Fibroblast of lung (primary cell): ENCODE results near the gene PRDM16. TPM values are rescaled to one million over a fixed set of nuclear protein-coding genes. Genes with fewer than 3 reads are reported as not detected.

Source experiments
- DNase-seq, 2 donors: peaks; one replicate each; pipeline versions ENCODE4 v3.0.0 to v3.0.0-alpha.2; 2010; ENCODE audit warnings: low read depth in 2 of 2
- H2AFZ ChIP-seq: 2 replicates; pipeline ENCODE4 v1.5.1; 2012; ENCODE audit warnings: low read length, control low read depth, inconsistent platforms
- H3K27ac ChIP-seq: 2 replicates; pipeline ENCODE4 v1.5.1; 2011; ENCODE audit warnings: low read length, control low read depth; ENCODE audit not compliant: insufficient read depth
- H3K27me3 ChIP-seq: 2 replicates; pipeline ENCODE4 v1.5.1; 2011; ENCODE audit warnings: mild to moderate bottlenecking, low read length; ENCODE audit not compliant: control insufficient read depth, insufficient read depth
- H3K36me3 ChIP-seq: 2 replicates; pipeline ENCODE4 v1.5.1; 2011; ENCODE audit warnings: low read length; ENCODE audit not compliant: control insufficient read depth, insufficient read depth
- H3K4me1 ChIP-seq: 2 replicates; pipeline ENCODE4 v1.5.1; 2011; ENCODE audit warnings: low read length; ENCODE audit not compliant: control insufficient read depth, insufficient read depth; ENCODE audit errors: extremely low read depth
- H3K4me2 ChIP-seq: 2 replicates; pipeline ENCODE4 v1.5.1; 2011; ENCODE audit warnings: low read length, control low read depth; ENCODE audit not compliant: insufficient read depth; ENCODE audit errors: extremely low read depth
- H3K4me3 ChIP-seq, 4 experiments: fragments of 200-600 bp in 1 of 4; sonication (generic) in 1 of 4; replicated peaks in 1 of 4; 2 replicates each; pipeline ENCODE4 v1.5.1; 2011 to 2016; ENCODE audit warnings: low read length in 4 of 4, low read depth in 3 of 4, mild to moderate bottlenecking in 3 of 4, control low read depth in 2 of 4, inconsistent platforms in 1 of 4, mixed read lengths in 1 of 4; ENCODE audit not compliant: insufficient read depth in 1 of 4; ENCODE audit errors: control extremely low read depth in 1 of 4
- H3K79me2 ChIP-seq: 2 replicates; pipeline ENCODE4 v1.5.1; 2012; ENCODE audit warnings: mild to moderate bottlenecking, low read length, inconsistent platforms; ENCODE audit not compliant: control insufficient read depth, insufficient read depth
- H3K9ac ChIP-seq: 2 replicates; pipeline ENCODE4 v1.5.1; 2011; ENCODE audit warnings: mild to moderate bottlenecking, low read length, control low read depth; ENCODE audit not compliant: insufficient read depth
- H3K9me3 ChIP-seq: 2 replicates; pipeline ENCODE4 v1.5.1; 2012; ENCODE audit warnings: low read depth, low read length; ENCODE audit not compliant: control insufficient read depth, insufficient read depth
- H4K20me1 ChIP-seq: 2 replicates; pipeline ENCODE4 v1.5.1; 2011; ENCODE audit warnings: low read length; ENCODE audit not compliant: control insufficient read depth, insufficient read depth; ENCODE audit errors: extremely low read depth
- EZH2 ChIP-seq: IDR thresholded peaks from 2 replicates; pipeline ENCODE4 v1.5.1; 2012; ENCODE audit warnings: low read length, control low read depth, mild to moderate bottlenecking; ENCODE audit errors: missing control alignments
- polyA plus RNA-seq, 2 donors: library from polyadenylated mRNA; depleted of rRNA in 1 of 2; stranded (reverse) in 1 of 2; unstranded in 1 of 2; fragments of >200 nt; gene quantifications; 2 replicates each; pipeline ENCODE4 v1.2.1, GENCODE V29; 2011 to 2012; ENCODE audit warnings: missing spikeins in 1 of 2
- total RNA-seq: library from RNA; depleted of rRNA; stranded (reverse); fragments of >200 nt; gene quantifications from 2 replicates; pipeline ENCODE4 v1.2.1, GENCODE V29; 2014
- TF ChIP-seq, protein P1 (sequence below), 2 donors: IDR thresholded peaks in 1 of 2; conservative IDR thresholded peaks in 1 of 2; 1 replicate in 1 of 2; 2 replicates in 1 of 2; pipeline ENCODE4 v1.5.1; 2011 to 2012; ENCODE audit warnings: low read length in 2 of 2, control low read depth in 1 of 2, inconsistent platforms in 1 of 2, low read depth in 1 of 2, mild to moderate bottlenecking in 1 of 2

Gene PRDM16
- total and polyA plus RNA-seq, 2 donors (not counting 1 experiment from before 2014, with no cell fraction given): 0.30 to 1.8 TPM

DNA sequence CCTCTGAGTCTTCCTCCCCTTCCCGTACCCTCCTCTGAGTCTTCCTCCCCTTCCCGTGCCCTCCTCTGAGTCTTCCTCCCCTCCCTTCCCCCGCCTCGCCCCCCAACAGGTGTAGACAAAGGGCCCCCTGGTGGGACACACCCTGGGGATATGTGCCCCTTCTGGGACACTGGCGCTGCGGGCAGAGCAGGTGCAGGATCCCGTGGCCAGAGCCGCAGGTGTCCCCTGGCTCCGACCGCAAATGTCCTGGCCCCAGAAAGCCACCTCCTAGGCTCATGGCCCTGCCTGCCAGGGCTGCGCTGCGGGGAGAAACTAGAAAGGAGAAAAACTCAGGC, 334.0 kb downstream of the PRDM16 start:
- Histone ChIP-seq H3K36me3 (no peaks in the 10 kb centered on the region), H4K20me1 (no peaks in the 10 kb centered on the region), H3K4me1 (no peaks in the 10 kb centered on the region), H3K9me3 (no peaks in the 10 kb centered on the region), H2AFZ (no peak overlapping the region), H3K9ac (no peak overlapping the region), H3K4me3 (no peak overlapping the region), H3K27me3 (no peaks in the 10 kb centered on the region), H3K4me2 (no peak overlapping the region), H3K27ac (no peak overlapping the region), H3K79me2 (no peaks in the 10 kb centered on the region)
- TF ChIP-seq, protein P1, sequence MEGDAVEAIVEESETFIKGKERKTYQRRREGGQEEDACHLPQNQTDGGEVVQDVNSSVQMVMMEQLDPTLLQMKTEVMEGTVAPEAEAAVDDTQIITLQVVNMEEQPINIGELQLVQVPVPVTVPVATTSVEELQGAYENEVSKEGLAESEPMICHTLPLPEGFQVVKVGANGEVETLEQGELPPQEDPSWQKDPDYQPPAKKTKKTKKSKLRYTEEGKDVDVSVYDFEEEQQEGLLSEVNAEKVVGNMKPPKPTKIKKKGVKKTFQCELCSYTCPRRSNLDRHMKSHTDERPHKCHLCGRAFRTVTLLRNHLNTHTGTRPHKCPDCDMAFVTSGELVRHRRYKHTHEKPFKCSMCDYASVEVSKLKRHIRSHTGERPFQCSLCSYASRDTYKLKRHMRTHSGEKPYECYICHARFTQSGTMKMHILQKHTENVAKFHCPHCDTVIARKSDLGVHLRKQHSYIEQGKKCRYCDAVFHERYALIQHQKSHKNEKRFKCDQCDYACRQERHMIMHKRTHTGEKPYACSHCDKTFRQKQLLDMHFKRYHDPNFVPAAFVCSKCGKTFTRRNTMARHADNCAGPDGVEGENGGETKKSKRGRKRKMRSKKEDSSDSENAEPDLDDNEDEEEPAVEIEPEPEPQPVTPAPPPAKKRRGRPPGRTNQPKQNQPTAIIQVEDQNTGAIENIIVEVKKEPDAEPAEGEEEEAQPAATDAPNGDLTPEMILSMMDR (conservative IDR thresholded peaks at IDR 0.05 in 1 of 2, IDR thresholded peaks at IDR 0.05 in 1 of 2; ENCODE audit: low read depth in 1 of 2, low read length in 2 of 2): no peak
- no peak for TF ChIP-seq EZH2
- no peak for DNase-seq

DNA sequence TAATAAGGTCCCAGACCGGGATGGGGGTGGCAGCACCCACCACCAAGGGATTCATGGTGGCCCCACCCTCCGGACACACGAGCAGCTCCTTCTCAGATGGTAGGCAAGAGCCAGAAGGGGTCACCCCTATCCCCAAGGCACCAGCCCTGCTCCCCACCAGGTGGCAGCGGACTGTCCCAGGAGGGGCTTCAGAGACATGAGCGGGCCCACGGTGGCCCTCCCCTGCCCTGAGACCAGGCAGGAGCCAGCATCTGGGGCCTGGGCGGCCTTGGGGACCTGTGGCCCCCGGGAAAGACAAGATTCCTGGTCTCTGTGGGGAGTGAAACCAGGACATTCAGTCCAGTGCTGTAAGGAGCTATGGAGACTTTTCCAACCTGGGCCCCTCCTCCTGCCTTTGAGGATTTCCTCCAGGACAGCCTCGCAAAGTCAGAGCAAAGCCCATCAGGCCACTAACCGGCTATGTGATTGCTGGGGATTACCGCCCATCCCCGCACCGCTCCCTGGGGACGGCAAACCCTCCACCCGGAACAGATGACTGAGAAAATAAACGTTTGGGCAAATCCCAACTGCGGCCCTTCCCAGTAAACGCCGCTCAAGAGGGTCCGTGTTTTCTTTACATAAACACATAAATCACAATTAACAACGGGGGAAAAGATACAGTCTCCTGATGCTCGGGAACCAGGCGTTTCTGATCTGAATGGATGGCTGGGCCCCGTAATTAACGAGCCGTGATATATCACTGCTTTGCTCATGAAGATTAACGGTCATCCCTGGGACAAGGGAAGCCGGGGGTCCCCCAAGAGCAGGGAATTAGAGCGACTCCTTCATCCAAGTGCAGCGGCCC, 334.6 kb downstream of the PRDM16 start:
- no peak for DNase-seq
- no peak overlapping the region for H3K4me2 ChIP-seq
- no peaks in the 10 kb centered on the region for H3K79me2 ChIP-seq
- no peak overlapping the region for H2AFZ ChIP-seq
- H3K36me3 ChIP-seq: no peaks in the 10 kb centered on the region
- TF ChIP-seq, protein P1 (conservative IDR thresholded peaks at IDR 0.05 in 1 of 2, IDR thresholded peaks at IDR 0.05 in 1 of 2; ENCODE audit: low read depth in 1 of 2, low read length in 2 of 2): no peak
- TF ChIP-seq EZH2: no peak
- H3K4me3 ChIP-seq: no peak overlapping the region
- no peaks in the 10 kb centered on the region for H3K4me1 ChIP-seq
- no peaks in the 10 kb centered on the region for H4K20me1 ChIP-seq
- no peak overlapping the region for H3K9ac ChIP-seq
- H3K27ac ChIP-seq: no peak overlapping the region
- H3K9me3 ChIP-seq: no peaks in the 10 kb centered on the region
- no peaks in the 10 kb centered on the region for H3K27me3 ChIP-seq

DNA sequence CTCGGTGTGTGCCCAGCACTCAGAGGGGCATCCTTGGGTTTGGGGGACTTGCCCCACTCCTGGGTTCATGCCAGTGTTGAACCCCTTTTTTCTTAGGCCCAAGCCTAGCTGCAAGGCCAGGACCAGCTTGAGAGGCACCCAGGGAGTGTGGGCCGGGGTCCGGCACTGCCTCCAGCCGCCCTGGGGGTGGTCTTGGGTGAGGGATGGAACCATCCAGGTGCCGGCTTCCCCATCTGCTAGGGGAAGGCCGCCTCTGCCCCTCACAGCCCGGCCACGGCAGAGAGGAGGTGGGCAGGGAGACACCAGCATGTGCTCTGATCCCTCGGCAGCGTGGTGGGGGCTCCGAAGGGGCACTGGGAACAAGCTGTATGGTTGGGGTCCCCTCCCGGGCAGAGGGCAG, 335.3 kb downstream of the PRDM16 start:
- Histone ChIP-seq H4K20me1 (no peaks in the 10 kb centered on the region), H3K36me3 (no peaks in the 10 kb centered on the region), H3K27me3 (no peaks in the 10 kb centered on the region), H3K4me1 (no peaks in the 10 kb centered on the region), H3K4me3 (no peak overlapping the region), H2AFZ (no peak overlapping the region), H3K9ac (no peak overlapping the region), H3K4me2 (no peak overlapping the region), H3K79me2 (no peaks in the 10 kb centered on the region), H3K27ac (no peak overlapping the region), H3K9me3 (no peaks in the 10 kb centered on the region)
- no peak for DNase-seq
- TF ChIP-seq, protein P1 (conservative IDR thresholded peaks at IDR 0.05 in 1 of 2, IDR thresholded peaks at IDR 0.05 in 1 of 2; ENCODE audit: low read depth in 1 of 2, low read length in 2 of 2): no peak
- TF ChIP-seq EZH2: no peak
